ENCODE data around the gene FMOD. TPM values are rescaled to one million over a fixed set of nuclear protein-coding genes. Genes with fewer than 3 reads are reported as not detected.

FMOD gene
- total RNA-seq, 2 donors from 2014 or later, result 190 to 438 TPM

GRCh38 chr1:203342192-203342940 lies 8.6 kb downstream of the FMOD start:
- TF ChIP-seq CTCF (IDR thresholded peaks at IDR 0.05), result peak; percentile 84
- Histone ChIP-seq H3K4me1 (ENCODE audit: control insufficient read depth in 1 of 2, low read depth in 2 of 2) (peaks cover 7 to 46% of the 10 kb centered on the region in 2 donors), H3K9me3 (no peaks in the 10 kb centered on the region), H3K27ac (no peak overlapping the region), H3K27me3 (replicated peaks; ENCODE audit: insufficient read depth) (no peaks in the 10 kb centered on the region), H3K36me3 (peaks cover 5% of the 10 kb centered on the region), H3K4me3 (no peak overlapping the region)
- no peak for DNase-seq (ENCODE audit: low spot score)
- ATAC-seq (ENCODE audit: insufficient number of reproducible peaks, low FRiP score, low read depth), result peak; percentile 32

GRCh38 chr1:203340112-203340790 lies 10.7 kb downstream of the FMOD start:
- H3K27ac ChIP-seq, result no peak overlapping the region
- no peaks in the 10 kb centered on the region for H3K9me3 ChIP-seq
- no peaks in the 10 kb centered on the region for H3K27me3 ChIP-seq (replicated peaks; ENCODE audit: insufficient read depth)
- no peak for DNase-seq (ENCODE audit: low spot score)
- H3K36me3 ChIP-seq, result no peaks in the 10 kb centered on the region
- H3K4me1 ChIP-seq (ENCODE audit: control insufficient read depth in 1 of 2, low read depth in 2 of 2), result peaks cover 17 to 44% of the 10 kb centered on the region in 2 donors
- ATAC-seq (ENCODE audit: insufficient number of reproducible peaks, low FRiP score, low read depth), result peak; percentile 59
- TF ChIP-seq CTCF (IDR thresholded peaks at IDR 0.05), result peak; percentile 90
- no peak overlapping the region for H3K4me3 ChIP-seq

GRCh38 chr1:203338335-203339036 lies 12.4 kb downstream of the FMOD start:
- H3K4me3 ChIP-seq, result no peak overlapping the region
- no peaks in the 10 kb centered on the region for H3K9me3 ChIP-seq
- ATAC-seq (ENCODE audit: insufficient number of reproducible peaks, low FRiP score, low read depth) (no peak), DNase-seq (ENCODE audit: low spot score) (no peak)
- no peaks in the 10 kb centered on the region for H3K27me3 ChIP-seq (replicated peaks; ENCODE audit: insufficient read depth)
- no peak overlapping the region for H3K27ac ChIP-seq
- H3K36me3 ChIP-seq, result no peaks in the 10 kb centered on the region
- peaks cover 10 to 29% of the 10 kb centered on the region in 2 donors for H3K4me1 ChIP-seq (ENCODE audit: control insufficient read depth in 1 of 2, low read depth in 2 of 2)
- TF ChIP-seq CTCF (IDR thresholded peaks at IDR 0.05), result peak; percentile 90

GRCh38 chr1:203336097-203336496 lies 14.8 kb downstream of the FMOD start:
- no peak for TF ChIP-seq CTCF (IDR thresholded peaks at IDR 0.05)

GRCh38 chr1:203335503-203335902 lies 15.4 kb downstream of the FMOD start:
- Histone ChIP-seq H3K9me3 (no peaks in the 10 kb centered on the region), H3K27me3 (replicated peaks; ENCODE audit: insufficient read depth) (no peaks in the 10 kb centered on the region), H3K4me1 (ENCODE audit: control insufficient read depth in 1 of 2, low read depth in 2 of 2) (peaks cover 10 to 19% of the 10 kb centered on the region in 2 donors), H3K36me3 (no peaks in the 10 kb centered on the region), H3K27ac (peak overlapping the region; percentile 65 to 69), H3K4me3 (no peak overlapping the region)
- DNase-seq (ENCODE audit: low spot score), result no peak
- no peak for ATAC-seq (ENCODE audit: insufficient number of reproducible peaks, low FRiP score, low read depth)
- no peak for TF ChIP-seq CTCF (IDR thresholded peaks at IDR 0.05)

More at GRCh38 chr1:203336097-203336496, 14.8 kb downstream of the FMOD start:
- Histone ChIP-seq H3K27me3 (replicated peaks; ENCODE audit: insufficient read depth) (no peaks in the 10 kb centered on the region), H3K36me3 (no peaks in the 10 kb centered on the region), H3K9me3 (no peaks in the 10 kb centered on the region), H3K4me3 (no peak overlapping the region), H3K27ac (peak overlapping the region; percentile 65 to 69), H3K4me1 (ENCODE audit: control insufficient read depth in 1 of 2, low read depth in 2 of 2) (peaks cover 10 to 19% of the 10 kb centered on the region in 2 donors)
- DNase-seq (ENCODE audit: low spot score) (no peak), ATAC-seq (ENCODE audit: insufficient number of reproducible peaks, low FRiP score, low read depth) (no peak)
